Endothelial cell of umbilical vein (primary cell): ENCODE data around the gene PLCH1.

Source experiments
- EZH2 ChIP-seq: IDR thresholded peaks from 2 replicates; pipeline ENCODE4 v1.6.1; 2012; ENCODE audit warnings: borderline replicate concordance, low read depth, mild to moderate bottlenecking, moderate library complexity, low read length, inconsistent platforms; ENCODE audit not compliant: severe bottlenecking
- FOS ChIP-seq: IDR thresholded peaks from 2 replicates; pipeline ENCODE4 v1.6.1; 2011; ENCODE audit warnings: mild to moderate bottlenecking, low read length, moderate library complexity, borderline replicate concordance; ENCODE audit not compliant: insufficient read depth
- GATA2 ChIP-seq: IDR thresholded peaks from 2 replicates; pipeline ENCODE4 v1.7.0; 2011; ENCODE audit warnings: low read depth, mild to moderate bottlenecking, moderate library complexity, mixed read lengths, low read length; ENCODE audit not compliant: insufficient read length, insufficient read depth
- JUN ChIP-seq: IDR thresholded peaks from 2 replicates; pipeline ENCODE4 v1.6.1; 2011; ENCODE audit warnings: borderline replicate concordance, low read depth; ENCODE audit not compliant: insufficient read length, insufficient read depth
- MYC ChIP-seq: IDR thresholded peaks from one replicate; pipeline ENCODE4 v1.6.1; 2011; ENCODE audit warnings: mild to moderate bottlenecking, low read depth, low read length
- POLR2A ChIP-seq: IDR thresholded peaks from 2 replicates; pipeline ENCODE4 v1.6.1; 2012; ENCODE audit warnings: low read depth, mild to moderate bottlenecking, control low read depth, low read length
- POLR2AphosphoS5 ChIP-seq: IDR thresholded peaks from 2 replicates; pipeline ENCODE4 v1.6.1; 2012; ENCODE audit warnings: low read depth, mild to moderate bottlenecking, control low read depth, low read length, moderate library complexity; ENCODE audit not compliant: insufficient read depth
- TF ChIP-seq, protein P1 (sequence below), 2 donors: IDR thresholded peaks; 1 replicate in 1 of 2; 2 replicates in 1 of 2; pipeline ENCODE4 v1.5.1; 2011; ENCODE audit warnings: low read length in 2 of 2, mild to moderate bottlenecking in 2 of 2, moderate library complexity in 2 of 2, control low read depth in 1 of 2, inconsistent platforms in 1 of 2, low read depth in 1 of 2; ENCODE audit not compliant: insufficient read depth in 1 of 2; ENCODE audit errors: extremely low read depth in 1 of 2
- TF ChIP-seq, protein P2 (sequence below): IDR thresholded peaks from 2 replicates; pipeline ENCODE4 v1.6.1; 2011; ENCODE audit not compliant: insufficient read depth, insufficient read length

DNA sequence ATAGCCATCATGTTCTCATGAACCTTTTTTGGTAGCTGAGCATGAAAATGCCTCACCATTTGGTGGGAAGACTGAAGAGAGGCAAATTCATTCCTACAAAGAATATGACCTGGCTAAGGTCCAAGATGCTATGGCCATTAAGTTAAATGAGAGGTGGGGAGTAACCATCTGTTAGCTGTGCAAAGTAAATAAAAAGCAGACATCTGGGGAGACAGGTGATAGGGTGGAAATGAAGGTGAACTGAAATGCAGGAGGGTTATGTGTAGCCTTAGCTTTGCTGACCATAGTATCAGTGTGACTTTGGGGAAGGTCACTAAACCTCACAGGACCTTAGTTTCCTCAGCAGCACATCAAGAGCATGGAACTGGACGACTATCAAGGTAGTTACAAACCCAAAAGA is 340.4 kb downstream of the PLCH1 start:
- TF ChIP-seq, protein P1, sequence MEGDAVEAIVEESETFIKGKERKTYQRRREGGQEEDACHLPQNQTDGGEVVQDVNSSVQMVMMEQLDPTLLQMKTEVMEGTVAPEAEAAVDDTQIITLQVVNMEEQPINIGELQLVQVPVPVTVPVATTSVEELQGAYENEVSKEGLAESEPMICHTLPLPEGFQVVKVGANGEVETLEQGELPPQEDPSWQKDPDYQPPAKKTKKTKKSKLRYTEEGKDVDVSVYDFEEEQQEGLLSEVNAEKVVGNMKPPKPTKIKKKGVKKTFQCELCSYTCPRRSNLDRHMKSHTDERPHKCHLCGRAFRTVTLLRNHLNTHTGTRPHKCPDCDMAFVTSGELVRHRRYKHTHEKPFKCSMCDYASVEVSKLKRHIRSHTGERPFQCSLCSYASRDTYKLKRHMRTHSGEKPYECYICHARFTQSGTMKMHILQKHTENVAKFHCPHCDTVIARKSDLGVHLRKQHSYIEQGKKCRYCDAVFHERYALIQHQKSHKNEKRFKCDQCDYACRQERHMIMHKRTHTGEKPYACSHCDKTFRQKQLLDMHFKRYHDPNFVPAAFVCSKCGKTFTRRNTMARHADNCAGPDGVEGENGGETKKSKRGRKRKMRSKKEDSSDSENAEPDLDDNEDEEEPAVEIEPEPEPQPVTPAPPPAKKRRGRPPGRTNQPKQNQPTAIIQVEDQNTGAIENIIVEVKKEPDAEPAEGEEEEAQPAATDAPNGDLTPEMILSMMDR (IDR thresholded peaks at IDR 0.05; ENCODE audit: extremely low read depth in 1 of 2, insufficient read depth in 1 of 2, low read depth in 1 of 2, low read length in 2 of 2) = no peak
- TF ChIP-seq POLR2A (no peak), EZH2 (no peak), POLR2AphosphoS5 (no peak), GATA2 (no peak), MYC (no peak), JUN (no peak), FOS (no peak)
- TF ChIP-seq, protein P2, sequence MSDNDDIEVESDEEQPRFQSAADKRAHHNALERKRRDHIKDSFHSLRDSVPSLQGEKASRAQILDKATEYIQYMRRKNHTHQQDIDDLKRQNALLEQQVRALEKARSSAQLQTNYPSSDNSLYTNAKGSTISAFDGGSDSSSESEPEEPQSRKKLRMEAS = no peak
